ENCODE data around the gene MX2. TPM values are rescaled to one million over a fixed set of nuclear protein-coding genes. Genes with fewer than 3 reads are reported as not detected.

The MX2 gene
- total and polyA plus RNA-seq, 2 of the 8 experiments (the other 6 are each of a cell fraction or from before 2014, with no cell fraction given), result 3.1 to 8.9 TPM

GRCh38 chr21:41350436-41351155, 11.2 kb upstream of the MX2 start (continued):
- TF ChIP-seq YY1 (IDR thresholded peaks at IDR 0.05; ENCODE audit: low read depth, low read length) (no peak), RAD21 (IDR thresholded peaks at IDR 0.05 in 1 of 2, conservative IDR thresholded peaks at IDR 0.05 in 1 of 2; ENCODE audit: low read depth in 2 of 2, low read length in 2 of 2) (no peak), RXRA (IDR thresholded peaks at IDR 0.05; ENCODE audit: insufficient read depth, low read depth, low read length) (no peak), ZNF274 (IDR thresholded peaks at IDR 0.05; ENCODE audit: borderline replicate concordance, extremely low read depth, low read length) (no peak), CHD7 (IDR thresholded peaks at IDR 0.05; ENCODE audit: insufficient replicate concordance, low read length) (no peak), ASH2L (IDR thresholded peaks at IDR 0.05; ENCODE audit: low read length) (no peak), CHD2 (IDR thresholded peaks at IDR 0.05; ENCODE audit: low read length) (no peak), HDAC2 (IDR thresholded peaks at IDR 0.05; ENCODE audit: borderline replicate concordance in 1 of 2, low read depth in 2 of 2, low read length in 2 of 2) (no peak)
